Choroid plexus epithelial cell (primary cell): ENCODE results near the gene INPP4A.
A peak's percentile ranks its signal among the peaks of the same experiment; 100 is the strongest.

Source experiments
- DNase-seq: peaks from one replicate; pipeline ENCODE4 v3.0.0-alpha.2; 2010; ENCODE audit warnings: low read depth
- H3K4me3 ChIP-seq: 2 replicates; pipeline ENCODE4 v1.5.1; 2011; ENCODE audit warnings: low read depth, mild to moderate bottlenecking, control low read depth, low read length, moderate library complexity
- TF ChIP-seq, protein P1 (sequence below): conservative IDR thresholded peaks from 2 replicates; pipeline ENCODE4 v1.5.1; 2011; ENCODE audit warnings: low read depth, mild to moderate bottlenecking, control low read depth, inconsistent platforms, low read length, moderate library complexity

INPP4A gene

DNA sequence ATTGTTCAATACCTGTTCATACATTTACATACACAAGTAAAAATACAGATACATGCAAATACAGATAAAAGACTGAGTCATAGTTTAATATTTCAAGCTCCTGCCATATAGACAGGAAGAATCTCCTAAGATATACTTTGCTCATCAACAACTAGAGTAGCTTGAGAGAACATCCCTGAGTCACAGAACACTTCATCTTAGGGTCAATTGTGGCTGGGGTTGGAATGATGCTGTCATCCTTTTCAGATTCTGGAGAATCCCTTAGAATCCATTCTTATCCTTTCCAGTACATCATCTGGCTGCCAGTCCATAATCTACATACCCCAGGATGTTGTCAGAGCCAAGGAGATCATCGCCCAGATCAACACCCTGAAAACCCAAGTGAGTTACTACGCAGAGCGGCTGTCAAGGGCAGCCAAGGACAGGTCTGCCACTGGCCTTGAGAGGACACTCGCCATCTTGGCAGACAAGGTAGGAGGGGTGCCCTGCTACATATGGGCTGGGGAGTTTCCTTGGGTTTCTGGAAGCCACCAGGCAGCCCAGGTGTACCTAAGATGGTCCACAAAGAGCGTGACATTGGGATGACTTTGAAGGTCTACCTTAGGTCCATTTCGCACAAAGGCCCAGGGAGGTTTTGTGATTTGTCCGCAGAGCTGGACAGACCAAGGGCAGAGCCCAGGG, 108.0 kb downstream of the INPP4A start:
- DNase-seq: peak; percentile 68
- TF ChIP-seq, protein P1, sequence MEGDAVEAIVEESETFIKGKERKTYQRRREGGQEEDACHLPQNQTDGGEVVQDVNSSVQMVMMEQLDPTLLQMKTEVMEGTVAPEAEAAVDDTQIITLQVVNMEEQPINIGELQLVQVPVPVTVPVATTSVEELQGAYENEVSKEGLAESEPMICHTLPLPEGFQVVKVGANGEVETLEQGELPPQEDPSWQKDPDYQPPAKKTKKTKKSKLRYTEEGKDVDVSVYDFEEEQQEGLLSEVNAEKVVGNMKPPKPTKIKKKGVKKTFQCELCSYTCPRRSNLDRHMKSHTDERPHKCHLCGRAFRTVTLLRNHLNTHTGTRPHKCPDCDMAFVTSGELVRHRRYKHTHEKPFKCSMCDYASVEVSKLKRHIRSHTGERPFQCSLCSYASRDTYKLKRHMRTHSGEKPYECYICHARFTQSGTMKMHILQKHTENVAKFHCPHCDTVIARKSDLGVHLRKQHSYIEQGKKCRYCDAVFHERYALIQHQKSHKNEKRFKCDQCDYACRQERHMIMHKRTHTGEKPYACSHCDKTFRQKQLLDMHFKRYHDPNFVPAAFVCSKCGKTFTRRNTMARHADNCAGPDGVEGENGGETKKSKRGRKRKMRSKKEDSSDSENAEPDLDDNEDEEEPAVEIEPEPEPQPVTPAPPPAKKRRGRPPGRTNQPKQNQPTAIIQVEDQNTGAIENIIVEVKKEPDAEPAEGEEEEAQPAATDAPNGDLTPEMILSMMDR: no peak
- no peak overlapping the region for H3K4me3 ChIP-seq

GRCh38 chr2:98554116-98554861, 109.6 kb downstream of the INPP4A start:
- H3K4me3 ChIP-seq: no peak overlapping the region
- DNase-seq: no peak
- TF ChIP-seq, protein P1: no peak

DNA sequence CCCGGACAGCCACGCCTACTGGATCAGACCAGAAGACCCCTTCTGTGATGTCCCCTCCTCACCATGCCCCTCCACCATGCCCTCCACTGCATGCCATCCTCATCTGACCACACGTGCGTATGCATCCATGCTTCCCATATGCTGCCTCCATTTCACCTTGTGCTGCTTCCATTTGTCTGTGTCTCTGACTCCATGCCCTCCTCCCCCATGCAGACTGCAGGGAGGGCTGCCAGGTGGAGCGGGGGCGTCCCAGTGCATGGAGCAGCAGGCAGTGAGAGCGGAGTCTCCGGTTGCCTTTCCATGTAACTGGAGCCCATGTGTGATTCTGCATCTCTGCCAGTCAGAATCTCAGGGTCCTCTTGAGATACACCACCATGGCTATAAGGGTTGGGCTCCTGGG, 111.0 kb downstream of the INPP4A start:
- TF ChIP-seq, protein P1: no peak
- DNase-seq: no peak
- H3K4me3 ChIP-seq: no peak overlapping the region

DNA sequence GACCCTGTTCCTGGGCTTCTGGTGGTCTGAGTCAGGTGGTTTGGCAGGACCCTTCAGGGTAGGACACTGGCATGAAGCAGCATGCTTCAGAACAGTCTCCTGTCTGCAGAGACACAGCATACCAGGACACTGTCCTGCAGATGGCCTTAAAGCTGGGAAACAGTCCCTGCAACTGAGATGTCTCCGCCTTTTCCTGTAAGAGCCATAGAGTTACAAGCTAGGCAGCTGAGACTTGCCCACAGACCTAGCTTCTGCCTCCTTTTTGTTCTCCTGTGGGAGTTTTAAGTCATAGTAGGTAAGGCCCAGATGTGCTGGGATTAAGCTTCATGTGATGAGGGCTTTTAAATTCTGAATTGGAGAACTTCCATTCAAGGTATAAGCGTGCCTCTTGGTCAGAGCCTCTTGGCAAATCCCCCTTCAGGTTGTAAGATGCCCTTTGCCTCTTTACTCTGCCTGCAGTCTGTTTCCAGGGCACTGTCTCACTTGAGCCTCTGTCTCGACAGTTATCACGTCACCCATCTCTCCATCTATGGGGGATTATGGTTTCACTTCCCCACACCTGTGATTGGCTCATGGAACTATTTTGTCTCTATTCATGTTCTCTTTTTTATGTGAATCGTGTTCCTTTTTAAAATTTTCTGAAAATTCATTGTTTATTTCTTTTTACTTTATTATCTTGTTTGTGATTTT, 111.8 kb downstream of the INPP4A start:
- no peak for DNase-seq

GRCh38 chr2:98558852-98559530, 114.3 kb downstream of the INPP4A start:
- TF ChIP-seq, protein P1: no peak

More for the DNA sequence above, 111.8 kb downstream of the INPP4A start:
- TF ChIP-seq, protein P1: no peak
- no peak overlapping the region for H3K4me3 ChIP-seq

DNA sequence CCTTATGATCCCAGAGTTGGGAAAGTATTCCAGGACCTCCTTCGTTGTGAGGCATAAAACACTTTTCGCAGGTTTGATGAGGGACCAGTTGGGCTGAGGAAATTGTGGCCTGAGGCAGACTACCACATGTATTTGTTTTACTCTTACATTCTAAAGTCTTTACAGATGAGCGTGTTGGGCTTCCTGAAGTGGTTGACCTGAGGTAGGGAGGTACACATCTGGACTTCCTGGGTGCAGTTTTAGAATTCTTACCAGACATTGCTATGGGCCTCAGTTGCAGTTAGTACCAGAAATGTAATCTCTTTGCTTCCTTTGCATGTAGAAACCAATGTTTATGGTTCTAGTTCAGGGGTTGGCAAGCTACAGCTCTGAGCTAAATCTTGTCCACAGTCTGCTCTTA, 114.9 kb downstream of the INPP4A start:
- TF ChIP-seq, protein P1: no peak
- DNase-seq: peak; percentile 38
- no peak overlapping the region for H3K4me3 ChIP-seq

More at GRCh38 chr2:98558852-98559530, 114.3 kb downstream of the INPP4A start:
- DNase-seq: no peak
- H3K4me3 ChIP-seq: no peak overlapping the region
